ENCODE measurements around the gene FKBP11. TPM values are rescaled to one million over a fixed set of nuclear protein-coding genes. Genes with fewer than 3 reads are reported as not detected.
A peak's percentile ranks its signal among the peaks of the same experiment; 100 is the strongest.

FKBP11 gene
- total and polyA plus RNA-seq, 2 of the 13 experiments (the other 11 are each of a cell fraction or from before 2014, with no cell fraction given) = 15.5 to 19.4 TPM

DNA sequence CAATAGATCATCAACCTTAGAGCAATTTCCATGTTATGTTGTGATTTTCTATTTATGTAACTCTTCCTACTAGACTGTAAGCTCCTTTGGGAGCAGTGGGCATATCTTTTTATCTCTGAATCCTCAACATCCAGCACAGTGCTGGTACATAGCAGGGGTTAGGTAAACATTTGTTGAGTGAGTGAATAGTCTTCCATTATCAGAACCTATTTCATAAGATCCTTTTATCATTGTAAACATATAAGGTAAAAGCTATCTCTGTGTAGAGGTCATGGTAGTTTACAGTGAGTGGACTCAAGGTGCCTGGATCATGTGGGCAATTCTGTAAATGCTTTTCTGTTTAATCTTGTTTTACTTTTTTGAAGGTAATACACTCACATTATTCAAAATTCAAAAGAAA, 15.1 kb downstream of the FKBP11 start (continued):
- no peak for TF ChIP-seq MEIS2 (CRISPR knock-in tag; IDR thresholded peaks at IDR 0.05)
- no peak for TF ChIP-seq ZFY (CRISPR knock-in tag; IDR thresholded peaks at IDR 0.05)
- no peak for TF ChIP-seq RBFOX2 (IDR thresholded peaks at IDR 0.05; ENCODE audit: low read depth, low read length)
- 0 out of 2 replicates have a peak, but pooled peaks have one; percentile 49 for TF ChIP-seq SATB2 (CRISPR knock-in tag; IDR thresholded peaks at IDR 0.05)
- TF ChIP-seq ZFP1 (CRISPR knock-in tag; IDR thresholded peaks at IDR 0.05) = peak; percentile 92
- peak; percentile 72 for TF ChIP-seq SP5 (CRISPR knock-in tag; IDR thresholded peaks at IDR 0.05; ENCODE audit: borderline replicate concordance, low read depth)
- TF ChIP-seq ARNT2 (CRISPR knock-in tag; IDR thresholded peaks at IDR 0.05; ENCODE audit: low read depth) = 0 out of 2 replicates have a peak, but pooled peaks have one; percentile 40
- TF ChIP-seq HNRNPUL1 (IDR thresholded peaks at IDR 0.05; ENCODE audit: low read depth, low read length) = no peak
- TF ChIP-seq, protein P1, sequence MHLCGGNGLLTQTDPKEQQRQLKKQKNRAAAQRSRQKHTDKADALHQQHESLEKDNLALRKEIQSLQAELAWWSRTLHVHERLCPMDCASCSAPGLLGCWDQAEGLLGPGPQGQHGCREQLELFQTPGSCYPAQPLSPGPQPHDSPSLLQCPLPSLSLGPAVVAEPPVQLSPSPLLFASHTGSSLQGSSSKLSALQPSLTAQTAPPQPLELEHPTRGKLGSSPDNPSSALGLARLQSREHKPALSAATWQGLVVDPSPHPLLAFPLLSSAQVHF (CRISPR knock-in tag; IDR thresholded peaks at IDR 0.05) = no peak
- TF ChIP-seq NFYC (CRISPR knock-in tag; IDR thresholded peaks at IDR 0.05) = peak; percentile 25; the same call in 1 of the 2 replicates
- TF ChIP-seq SNAPC5 (CRISPR knock-in tag; IDR thresholded peaks at IDR 0.05; ENCODE audit: borderline replicate concordance) = no peak
- peak; percentile 85 for TF ChIP-seq NCOR1 (IDR thresholded peaks at IDR 0.05; ENCODE audit: borderline replicate concordance, low read length)
- peak; percentile 29; the same call in 1 of the 2 replicates for TF ChIP-seq ZBTB34 (CRISPR knock-in tag; IDR thresholded peaks at IDR 0.05)
- peak; percentile 89; the same call in 1 of the 2 replicates for TF ChIP-seq ZBTB20 (CRISPR knock-in tag; IDR thresholded peaks at IDR 0.05; ENCODE audit: borderline replicate concordance, low read depth)
- TF ChIP-seq TGIF2 (CRISPR knock-in tag; IDR thresholded peaks at IDR 0.05) = 0 out of 2 replicates have a peak, but pooled peaks have one; percentile 39
- TF ChIP-seq ZNF136 (CRISPR knock-in tag; IDR thresholded peaks at IDR 0.05; ENCODE audit: low read depth) = peak; percentile 86; the same call in 1 of the 2 replicates
- TF ChIP-seq ZNF557 (CRISPR knock-in tag; IDR thresholded peaks at IDR 0.05) = peak; percentile 20; the same call in 1 of the 2 replicates
- TF ChIP-seq AFF4 (CRISPR knock-in tag; IDR thresholded peaks at IDR 0.05) = no peak
- TF ChIP-seq PITX1 (CRISPR knock-in tag; IDR thresholded peaks at IDR 0.05) = 0 out of 2 replicates have a peak, but pooled peaks have one; percentile 52
- peak; percentile 99 for TF ChIP-seq HDAC2 (CRISPR knock-in tag; IDR thresholded peaks at IDR 0.05)
- TF ChIP-seq MATR3 (CRISPR knock-in tag; IDR thresholded peaks at IDR 0.05) = no peak
- TF ChIP-seq CCDC6 (CRISPR knock-in tag; IDR thresholded peaks at IDR 0.05) = 0 out of 2 replicates have a peak, but pooled peaks have one; percentile 13
- TF ChIP-seq SKI (IDR thresholded peaks at IDR 0.05; ENCODE audit: partially characterized antibody) = peak; percentile 83
- no peak for TF ChIP-seq MAFG (CRISPR knock-in tag; IDR thresholded peaks at IDR 0.05)
- TF ChIP-seq ZSCAN5A (CRISPR knock-in tag; IDR thresholded peaks at IDR 0.05; ENCODE audit: borderline replicate concordance) = peak; percentile 62; the same call in 1 of the 2 replicates
